Neural crest cell (in vitro differentiated cells): ENCODE measurements around the gene CSRP1. TPM values are rescaled to one million over a fixed set of nuclear protein-coding genes. Genes with fewer than 3 reads are reported as not detected.

Experiments used
- DNase-seq: peaks from one replicate; pipeline ENCODE4 v3.0.0; 2021; ENCODE audit warnings: low read depth, mixed read lengths, low spot score
- H3K27ac Mint-ChIP-seq: one replicate; pipeline ENCODE4 v1.8.0; 2021; ENCODE audit warnings: mild to moderate bottlenecking, mixed read lengths; ENCODE audit not compliant: unreplicated experiment
- H3K27me3 Mint-ChIP-seq: 2 replicates; pipeline ENCODE4 v1.8.0; 2021; ENCODE audit warnings: low read depth, mild to moderate bottlenecking, mixed read lengths
- H3K36me3 Mint-ChIP-seq: 2 replicates; pipeline ENCODE4 v1.8.0; 2021; ENCODE audit warnings: low read depth, mild to moderate bottlenecking, mixed read lengths
- H3K4me1 Mint-ChIP-seq: 2 replicates; pipeline ENCODE4 v1.8.0; 2021; ENCODE audit warnings: mixed read lengths
- H3K4me3 Mint-ChIP-seq: one replicate; pipeline ENCODE4 v1.8.0; 2021; ENCODE audit warnings: mild to moderate bottlenecking, mixed read lengths
- H3K9me3 Mint-ChIP-seq: 2 replicates; pipeline ENCODE4 v1.8.0; 2021; ENCODE audit warnings: mixed read lengths
- CTCF ChIP-seq: fragments of 200-600 bp; sonication (generic); conservative IDR thresholded peaks from 2 replicates; pipeline ENCODE4 v1.5.0; 2021; ENCODE audit warnings: antibody characterized with exemption, mild to moderate bottlenecking
- total RNA-seq: library from RNA; stranded (reverse); gene quantifications from 2 replicates; pipeline ENCODE4 v1.2.1, GENCODE V29; 2021

Gene CSRP1
- total RNA-seq, 1 donor from 2014 or later: 1.5 TPM

GRCh38 chr1:201543871-201544642, 37.1 kb upstream of the CSRP1 start:
- no peaks in the 10 kb centered on the region for H3K9me3 Mint-ChIP-seq
- DNase-seq: no peak
- H3K27me3 Mint-ChIP-seq: peaks cover 75% of the 10 kb centered on the region
- no peak for TF ChIP-seq CTCF
- no peaks in the 10 kb centered on the region for H3K36me3 Mint-ChIP-seq
- H3K4me3 Mint-ChIP-seq: peak overlapping the region; percentile 52
- H3K27ac Mint-ChIP-seq: no peak overlapping the region
- peaks cover 18% of the 10 kb centered on the region for H3K4me1 Mint-ChIP-seq

GRCh38 chr1:201542309-201543035, 35.5 kb upstream of the CSRP1 start:
- no peaks in the 10 kb centered on the region for H3K36me3 Mint-ChIP-seq
- TF ChIP-seq CTCF: no peak
- H3K27ac Mint-ChIP-seq: no peak overlapping the region
- peaks cover 26% of the 10 kb centered on the region for H3K4me1 Mint-ChIP-seq
- no peak for DNase-seq
- peak overlapping the region; percentile 25 for H3K4me3 Mint-ChIP-seq
- no peaks in the 10 kb centered on the region for H3K9me3 Mint-ChIP-seq
- H3K27me3 Mint-ChIP-seq: peaks cover 81% of the 10 kb centered on the region

GRCh38 chr1:201540846-201541735, 34.2 kb upstream of the CSRP1 start:
- TF ChIP-seq CTCF: no peak
- no peak for DNase-seq
- H3K9me3 Mint-ChIP-seq: no peaks in the 10 kb centered on the region
- peak overlapping the region; percentile 89 for H3K4me3 Mint-ChIP-seq
- H3K27me3 Mint-ChIP-seq: peaks cover 88% of the 10 kb centered on the region
- H3K4me1 Mint-ChIP-seq: peaks cover 26% of the 10 kb centered on the region
- no peak overlapping the region for H3K27ac Mint-ChIP-seq
- no peaks in the 10 kb centered on the region for H3K36me3 Mint-ChIP-seq

GRCh38 chr1:201539561-201540431, 32.9 kb upstream of the CSRP1 start:
- no peak for TF ChIP-seq CTCF
- Mint-ChIP-seq H3K4me3 (peak overlapping the region; percentile 89), H3K9me3 (no peaks in the 10 kb centered on the region), H3K27me3 (peaks cover 92% of the 10 kb centered on the region), H3K4me1 (peaks cover 26% of the 10 kb centered on the region), H3K36me3 (no peaks in the 10 kb centered on the region), H3K27ac (no peak overlapping the region)
- DNase-seq: peak; percentile 32
